ENCODE measurements around the gene CCNH. TPM values are rescaled to one million over a fixed set of nuclear protein-coding genes. Genes with fewer than 3 reads are reported as not detected.

The CCNH gene
- total RNA-seq, 1 experiment from 2014 or later, result 44.0 TPM

DNA sequence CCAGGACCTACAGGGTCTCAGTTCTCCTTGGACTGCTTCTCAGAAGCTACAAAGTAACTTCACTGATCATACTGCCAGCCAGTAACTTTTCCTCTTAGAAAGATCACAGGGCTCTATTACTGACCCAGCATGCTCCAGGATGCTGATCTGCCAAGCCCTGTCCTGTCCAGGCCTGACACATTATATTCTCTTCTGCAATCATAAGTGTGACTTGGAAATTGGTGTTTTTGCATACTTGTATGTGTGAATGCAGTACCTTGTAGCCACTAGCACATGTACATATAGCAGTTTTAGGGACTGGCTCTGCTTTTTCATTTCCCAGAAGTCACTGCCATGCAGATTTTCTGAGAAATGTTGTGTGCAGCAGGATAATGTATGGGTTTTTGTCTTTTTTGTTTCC is 40.1 kb upstream of the CCNH start:
- POLR2A ChIA-PET, result no interaction called here
- BruUV-seq (replicated peaks), result no TSS peak
- no peak overlapping the region for H3K4me3 ChIP-seq (ENCODE audit: low read depth in 2 of 2, low read length in 2 of 2)
- no peak overlapping the region for H3K27ac ChIP-seq (ENCODE audit: low read length)
- CTCF ChIA-PET, result no interaction called here
- in situ Hi-C loops (cut with HindIII; ENCODE audit: low pct_unique_long_range_greater_than_20kb, low sequenced_read_pairs), result no loop called here
- no peaks in the 10 kb centered on the region; the same call in 1 of the 2 replicates for H3K27me3 ChIP-seq (ENCODE audit: control insufficient read depth, insufficient read depth, low read length)
- no peaks in the 10 kb centered on the region for H3K9me3 ChIP-seq (ENCODE audit: control insufficient read depth, insufficient read depth, low read depth, low read length)
- TF ChIP-seq TCF7L2 (IDR thresholded peaks at IDR 0.05; ENCODE audit: low read depth, low read length) (no peak), POLR2AphosphoS5 (IDR thresholded peaks at IDR 0.05; ENCODE audit: low read depth, low read length) (no peak), SIN3A (IDR thresholded peaks at IDR 0.05; ENCODE audit: borderline replicate concordance, insufficient read depth, low read depth, low read length) (no peak)
- TF ChIP-seq, protein P1, sequence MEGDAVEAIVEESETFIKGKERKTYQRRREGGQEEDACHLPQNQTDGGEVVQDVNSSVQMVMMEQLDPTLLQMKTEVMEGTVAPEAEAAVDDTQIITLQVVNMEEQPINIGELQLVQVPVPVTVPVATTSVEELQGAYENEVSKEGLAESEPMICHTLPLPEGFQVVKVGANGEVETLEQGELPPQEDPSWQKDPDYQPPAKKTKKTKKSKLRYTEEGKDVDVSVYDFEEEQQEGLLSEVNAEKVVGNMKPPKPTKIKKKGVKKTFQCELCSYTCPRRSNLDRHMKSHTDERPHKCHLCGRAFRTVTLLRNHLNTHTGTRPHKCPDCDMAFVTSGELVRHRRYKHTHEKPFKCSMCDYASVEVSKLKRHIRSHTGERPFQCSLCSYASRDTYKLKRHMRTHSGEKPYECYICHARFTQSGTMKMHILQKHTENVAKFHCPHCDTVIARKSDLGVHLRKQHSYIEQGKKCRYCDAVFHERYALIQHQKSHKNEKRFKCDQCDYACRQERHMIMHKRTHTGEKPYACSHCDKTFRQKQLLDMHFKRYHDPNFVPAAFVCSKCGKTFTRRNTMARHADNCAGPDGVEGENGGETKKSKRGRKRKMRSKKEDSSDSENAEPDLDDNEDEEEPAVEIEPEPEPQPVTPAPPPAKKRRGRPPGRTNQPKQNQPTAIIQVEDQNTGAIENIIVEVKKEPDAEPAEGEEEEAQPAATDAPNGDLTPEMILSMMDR (IDR thresholded peaks at IDR 0.05), result no peak
- TF ChIP-seq, protein P2, sequence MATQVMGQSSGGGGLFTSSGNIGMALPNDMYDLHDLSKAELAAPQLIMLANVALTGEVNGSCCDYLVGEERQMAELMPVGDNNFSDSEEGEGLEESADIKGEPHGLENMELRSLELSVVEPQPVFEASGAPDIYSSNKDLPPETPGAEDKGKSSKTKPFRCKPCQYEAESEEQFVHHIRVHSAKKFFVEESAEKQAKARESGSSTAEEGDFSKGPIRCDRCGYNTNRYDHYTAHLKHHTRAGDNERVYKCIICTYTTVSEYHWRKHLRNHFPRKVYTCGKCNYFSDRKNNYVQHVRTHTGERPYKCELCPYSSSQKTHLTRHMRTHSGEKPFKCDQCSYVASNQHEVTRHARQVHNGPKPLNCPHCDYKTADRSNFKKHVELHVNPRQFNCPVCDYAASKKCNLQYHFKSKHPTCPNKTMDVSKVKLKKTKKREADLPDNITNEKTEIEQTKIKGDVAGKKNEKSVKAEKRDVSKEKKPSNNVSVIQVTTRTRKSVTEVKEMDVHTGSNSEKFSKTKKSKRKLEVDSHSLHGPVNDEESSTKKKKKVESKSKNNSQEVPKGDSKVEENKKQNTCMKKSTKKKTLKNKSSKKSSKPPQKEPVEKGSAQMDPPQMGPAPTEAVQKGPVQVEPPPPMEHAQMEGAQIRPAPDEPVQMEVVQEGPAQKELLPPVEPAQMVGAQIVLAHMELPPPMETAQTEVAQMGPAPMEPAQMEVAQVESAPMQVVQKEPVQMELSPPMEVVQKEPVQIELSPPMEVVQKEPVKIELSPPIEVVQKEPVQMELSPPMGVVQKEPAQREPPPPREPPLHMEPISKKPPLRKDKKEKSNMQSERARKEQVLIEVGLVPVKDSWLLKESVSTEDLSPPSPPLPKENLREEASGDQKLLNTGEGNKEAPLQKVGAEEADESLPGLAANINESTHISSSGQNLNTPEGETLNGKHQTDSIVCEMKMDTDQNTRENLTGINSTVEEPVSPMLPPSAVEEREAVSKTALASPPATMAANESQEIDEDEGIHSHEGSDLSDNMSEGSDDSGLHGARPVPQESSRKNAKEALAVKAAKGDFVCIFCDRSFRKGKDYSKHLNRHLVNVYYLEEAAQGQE (IDR thresholded peaks at IDR 0.05; ENCODE audit: insufficient read depth in 1 of 2, low read depth in 2 of 2, low read length in 1 of 2), result no peak
- H3K4me1 ChIP-seq (ENCODE audit: control insufficient read depth, insufficient read depth, low read length), result no peaks in the 10 kb centered on the region
- H3K36me3 ChIP-seq (ENCODE audit: control insufficient read depth, insufficient read depth, low read length), result no peaks in the 10 kb centered on the region
- DNase-seq (ENCODE audit: low read depth, low spot score), result no peak
- intact Hi-C loops (cut with micrococcal nuclease; ENCODE audit: unreplicated experiment), result no loop called here
- ATAC-seq, result no peak

DNA sequence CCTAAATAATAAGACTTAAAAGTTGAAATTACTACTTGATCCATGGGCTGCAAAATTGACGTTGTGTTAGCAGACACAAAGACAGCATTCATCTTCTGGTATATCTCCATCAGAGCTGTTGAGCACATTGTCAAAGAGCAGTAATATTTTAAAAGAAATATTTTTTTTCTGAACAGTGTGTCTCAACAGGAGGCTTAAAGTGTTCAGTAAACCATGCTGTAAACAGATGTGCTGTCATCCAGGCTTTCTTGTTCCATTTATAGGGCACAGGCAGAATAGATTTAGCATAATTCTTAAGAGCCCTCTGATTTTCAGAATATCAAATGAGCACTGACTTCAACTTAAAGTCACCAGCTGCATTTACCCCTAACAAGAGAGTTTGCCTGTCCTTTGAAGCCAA is 29.7 kb upstream of the CCNH start:
- ChIA-PET CTCF (no interaction called here), POLR2A (no interaction called here)
- DNase-seq (ENCODE audit: low read depth, low spot score), result no peak
- TF ChIP-seq, protein P2 (IDR thresholded peaks at IDR 0.05; ENCODE audit: insufficient read depth in 1 of 2, low read depth in 2 of 2, low read length in 1 of 2), result no peak
- TF ChIP-seq TCF7L2 (IDR thresholded peaks at IDR 0.05; ENCODE audit: low read depth, low read length) (no peak), POLR2AphosphoS5 (IDR thresholded peaks at IDR 0.05; ENCODE audit: low read depth, low read length) (no peak), SIN3A (IDR thresholded peaks at IDR 0.05; ENCODE audit: borderline replicate concordance, insufficient read depth, low read depth, low read length) (no peak)
- TF ChIP-seq, protein P1 (IDR thresholded peaks at IDR 0.05), result no peak
- H3K4me1 ChIP-seq (ENCODE audit: control insufficient read depth, insufficient read depth, low read length), result no peaks in the 10 kb centered on the region
- no peaks in the 10 kb centered on the region for H3K9me3 ChIP-seq (ENCODE audit: control insufficient read depth, insufficient read depth, low read depth, low read length)
- intact Hi-C loops (cut with micrococcal nuclease; ENCODE audit: unreplicated experiment), result no loop called here
- in situ Hi-C loops (cut with HindIII; ENCODE audit: low pct_unique_long_range_greater_than_20kb, low sequenced_read_pairs), result no loop called here
- no peak overlapping the region for H3K4me3 ChIP-seq (ENCODE audit: low read depth in 2 of 2, low read length in 2 of 2)
- H3K36me3 ChIP-seq (ENCODE audit: control insufficient read depth, insufficient read depth, low read length), result no peaks in the 10 kb centered on the region
- no peak for ATAC-seq
- no peaks in the 10 kb centered on the region for H3K27me3 ChIP-seq (ENCODE audit: control insufficient read depth, insufficient read depth, low read length)
- no TSS peak for BruUV-seq (replicated peaks)
- no peak overlapping the region for H3K27ac ChIP-seq (ENCODE audit: low read length)

All from Panc1 (cell line).